Kidney epithelial cell (primary cell): ENCODE measurements around the gene DCC. TPM values are rescaled to one million over a fixed set of nuclear protein-coding genes. Genes with fewer than 3 reads are reported as not detected.

Experiments used
- DNase-seq: peaks from one replicate; pipeline ENCODE4 v3.0.0-alpha.2; 2010; ENCODE audit warnings: low read depth
- H3K27me3 ChIP-seq: 2 replicates; pipeline ENCODE4 v1.6.0; 2011; ENCODE audit warnings: low read length; ENCODE audit not compliant: control insufficient read depth, insufficient read depth
- H3K36me3 ChIP-seq: 2 replicates; pipeline ENCODE4 v1.5.1; 2011; ENCODE audit warnings: low read length; ENCODE audit not compliant: control insufficient read depth, insufficient read depth
- H3K4me3 ChIP-seq: 2 replicates; pipeline ENCODE4 v1.5.1; 2011; ENCODE audit warnings: low read depth, mild to moderate bottlenecking, control low read depth, low read length
- total RNA-seq: library from RNA; depleted of rRNA; stranded (reverse); fragments of >200 nt; gene quantifications from 2 replicates; pipeline ENCODE4 v1.2.3, GENCODE V29; 2015
- TF ChIP-seq, protein P1 (sequence below): IDR thresholded peaks from 2 replicates; pipeline ENCODE4 v1.5.1; 2011; ENCODE audit warnings: mild to moderate bottlenecking, moderate library complexity, low read length, control low read depth, inconsistent platforms; ENCODE audit not compliant: insufficient read depth, poor library complexity, severe bottlenecking

The DCC gene
- total RNA-seq, 1 donor from 2014 or later: 0.04 TPM

DNA sequence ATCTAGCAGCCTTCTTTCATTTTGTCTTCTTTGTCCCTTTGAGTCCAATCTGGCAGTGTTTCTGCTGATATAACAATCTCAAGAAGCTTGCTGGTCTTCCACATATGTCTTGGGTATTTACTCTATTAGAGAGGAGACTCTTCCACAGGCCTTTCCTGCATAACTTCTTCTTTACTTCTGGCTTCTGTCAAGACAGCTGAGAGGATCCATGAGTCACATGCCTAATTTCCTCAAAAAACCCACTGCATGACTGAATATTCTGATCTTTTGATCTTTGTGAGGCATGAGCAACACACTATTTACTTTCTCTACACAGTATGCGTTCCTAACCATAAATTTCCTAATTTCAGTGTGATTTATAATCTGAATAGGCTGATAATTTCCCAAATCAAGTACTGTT, 5.1 kb upstream of the DCC start:
- Histone ChIP-seq H3K4me3 (no peak overlapping the region), H3K36me3 (no peaks in the 10 kb centered on the region), H3K27me3 (peaks cover under 1% of the 10 kb centered on the region)
- TF ChIP-seq, protein P1, sequence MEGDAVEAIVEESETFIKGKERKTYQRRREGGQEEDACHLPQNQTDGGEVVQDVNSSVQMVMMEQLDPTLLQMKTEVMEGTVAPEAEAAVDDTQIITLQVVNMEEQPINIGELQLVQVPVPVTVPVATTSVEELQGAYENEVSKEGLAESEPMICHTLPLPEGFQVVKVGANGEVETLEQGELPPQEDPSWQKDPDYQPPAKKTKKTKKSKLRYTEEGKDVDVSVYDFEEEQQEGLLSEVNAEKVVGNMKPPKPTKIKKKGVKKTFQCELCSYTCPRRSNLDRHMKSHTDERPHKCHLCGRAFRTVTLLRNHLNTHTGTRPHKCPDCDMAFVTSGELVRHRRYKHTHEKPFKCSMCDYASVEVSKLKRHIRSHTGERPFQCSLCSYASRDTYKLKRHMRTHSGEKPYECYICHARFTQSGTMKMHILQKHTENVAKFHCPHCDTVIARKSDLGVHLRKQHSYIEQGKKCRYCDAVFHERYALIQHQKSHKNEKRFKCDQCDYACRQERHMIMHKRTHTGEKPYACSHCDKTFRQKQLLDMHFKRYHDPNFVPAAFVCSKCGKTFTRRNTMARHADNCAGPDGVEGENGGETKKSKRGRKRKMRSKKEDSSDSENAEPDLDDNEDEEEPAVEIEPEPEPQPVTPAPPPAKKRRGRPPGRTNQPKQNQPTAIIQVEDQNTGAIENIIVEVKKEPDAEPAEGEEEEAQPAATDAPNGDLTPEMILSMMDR: no peak
- DNase-seq: no peak

GRCh38 chr18:52337276-52337675, 2.7 kb upstream of the DCC start:
- no peak for DNase-seq
- no peak overlapping the region for H3K4me3 ChIP-seq
- H3K36me3 ChIP-seq: no peaks in the 10 kb centered on the region
- peaks cover 23% of the 10 kb centered on the region for H3K27me3 ChIP-seq
- TF ChIP-seq, protein P1: no peak

DNA sequence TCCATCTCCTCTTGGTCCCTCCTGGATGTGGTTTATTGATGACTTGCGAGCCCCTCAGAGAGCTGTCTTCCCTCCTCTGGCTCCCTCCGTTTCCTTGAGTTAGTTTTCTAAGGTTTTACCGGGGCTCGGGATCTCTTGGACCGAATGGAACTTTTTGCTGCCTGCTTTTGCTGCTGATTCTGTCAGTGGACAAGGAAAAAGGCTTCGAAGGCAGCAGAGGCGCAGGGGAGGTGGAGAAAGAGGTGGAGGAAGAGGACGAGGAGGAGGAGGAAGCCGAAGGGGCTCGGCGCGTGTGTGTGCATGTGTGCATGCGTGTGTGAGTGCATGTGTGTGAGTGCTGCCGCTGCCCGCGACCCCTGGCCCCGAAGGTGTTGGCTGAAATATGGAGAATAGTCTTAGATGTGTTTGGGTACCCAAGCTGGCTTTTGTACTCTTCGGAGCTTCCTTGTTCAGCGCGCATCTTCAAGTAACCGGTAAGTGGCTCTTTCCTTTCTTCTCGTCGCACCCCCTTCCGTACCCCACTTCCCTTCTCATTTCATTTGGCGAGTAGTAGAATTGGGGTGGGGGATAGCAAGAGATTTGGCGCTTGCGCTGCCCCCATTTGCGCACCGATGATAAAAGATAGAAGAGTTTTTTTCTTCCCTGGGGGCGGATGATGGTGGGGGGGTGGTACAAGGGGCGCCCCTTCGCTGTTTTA, 557 bp downstream of the DCC start:
- TF ChIP-seq, protein P1: no peak
- no peak for DNase-seq
- no peaks in the 10 kb centered on the region for H3K36me3 ChIP-seq
- peaks cover 26% of the 10 kb centered on the region for H3K27me3 ChIP-seq
- no peak overlapping the region for H3K4me3 ChIP-seq

DNA sequence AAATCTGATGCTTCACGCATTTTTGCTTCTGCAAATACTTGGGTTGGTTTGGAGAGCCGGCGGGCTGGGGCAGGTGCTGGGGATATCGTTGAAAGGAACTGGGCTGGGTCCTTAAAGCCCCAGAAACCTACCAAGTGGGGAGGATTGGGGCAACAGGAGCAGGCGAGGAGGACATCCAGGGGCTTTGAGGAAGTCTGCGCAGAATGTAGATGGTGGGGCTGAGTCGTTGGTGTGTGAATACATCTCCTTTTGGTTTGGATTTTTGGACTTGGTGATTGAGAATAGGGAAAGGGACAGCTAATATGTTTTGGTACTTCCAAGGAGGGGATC, 1.1 kb downstream of the DCC start:
- no peaks in the 10 kb centered on the region for H3K36me3 ChIP-seq
- no peak overlapping the region for H3K4me3 ChIP-seq
- TF ChIP-seq, protein P1: no peak
- no peak for DNase-seq
- peaks cover 26% of the 10 kb centered on the region for H3K27me3 ChIP-seq

DNA sequence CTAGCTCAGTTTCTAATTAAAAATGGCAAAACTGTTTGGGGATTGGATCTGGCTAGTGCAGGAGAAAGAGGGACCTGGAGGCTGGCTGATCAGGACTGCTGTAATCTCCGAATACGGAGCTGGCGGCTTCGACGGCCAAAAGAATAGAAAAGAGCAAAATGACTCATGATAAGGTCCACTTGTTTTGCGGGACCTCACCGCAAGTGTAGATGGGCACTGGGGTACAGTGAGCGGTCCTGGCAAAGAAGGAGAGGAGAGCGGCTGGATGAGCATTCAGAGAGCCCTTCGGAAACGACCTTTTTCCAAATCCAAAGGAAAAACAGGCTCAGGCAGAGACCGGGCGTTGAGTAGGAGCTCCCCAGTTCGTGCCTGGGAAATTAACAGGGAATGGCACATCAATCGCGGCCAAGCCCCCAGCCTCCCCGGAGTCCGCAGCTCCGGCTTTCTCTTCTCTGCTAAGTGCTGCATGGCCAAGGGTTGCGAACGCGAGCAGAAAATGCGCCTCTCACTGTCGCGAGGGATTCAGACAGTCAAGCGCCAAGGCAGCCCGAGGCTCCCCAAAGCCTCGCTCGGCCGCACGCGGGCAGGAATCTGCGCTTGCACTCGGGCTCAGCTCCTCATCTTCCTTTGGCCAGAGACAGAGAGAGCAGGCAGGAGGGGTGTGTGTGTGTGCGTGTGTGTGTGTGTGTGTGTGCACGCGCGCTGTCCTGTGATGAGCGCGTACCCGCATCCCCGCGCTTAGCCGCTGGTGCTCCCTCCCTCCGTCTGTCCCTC, 1.8 kb downstream of the DCC start:
- Histone ChIP-seq H3K4me3 (peak overlapping the region; percentile 19), H3K27me3 (peaks cover 26% of the 10 kb centered on the region), H3K36me3 (no peaks in the 10 kb centered on the region)
- TF ChIP-seq, protein P1: no peak
- no peak for DNase-seq
